SK-N-SH (cell line): Measurements from ENCODE around the gene TTLL12.

ENCODE experiments used
- CTCF ChIP-seq: fragments of 200-600 bp; sonication (generic); IDR thresholded peaks from 2 replicates; pipeline ENCODE4 v1.6.1; 2017; ENCODE audit warnings: antibody characterized with exemption, mild to moderate bottlenecking, moderate library complexity
- EP300 ChIP-seq, 2 experiments: IDR thresholded peaks; 2 replicates each; pipeline versions ENCODE4 v1.4.0 to v1.6.1; 2012; ENCODE audit warnings: borderline replicate concordance in 1 of 2, low read depth in 1 of 2, low read length in 1 of 2
- EZH2phosphoT487 ChIP-seq: fragments of 200-600 bp; sonication (generic); IDR thresholded peaks from 2 replicates; pipeline ENCODE4 v1.6.1; 2017; ENCODE audit warnings: low read depth, mixed run types, mild to moderate bottlenecking, antibody characterized with exemption, moderate library complexity, borderline replicate concordance
- FOXJ3 ChIP-seq: sonication (generic); formaldehyde crosslinking; IDR thresholded peaks from 2 replicates; pipeline ENCODE4 v1.5.1; 2020; ENCODE audit warnings: mild to moderate bottlenecking, missing genetic modification reagents
- GABPA ChIP-seq: IDR thresholded peaks from 2 replicates; pipeline ENCODE4 v1.4.0; 2012; ENCODE audit warnings: low read depth, mild to moderate bottlenecking
- JUND ChIP-seq: IDR thresholded peaks from 2 replicates; pipeline ENCODE4 v1.4.0; 2012
- NRF1 ChIP-seq: IDR thresholded peaks from 2 replicates; pipeline ENCODE4 v1.6.1; 2012; ENCODE audit warnings: low read depth, mild to moderate bottlenecking, low read length
- POLR2AphosphoS5 ChIP-seq: IDR thresholded peaks from 2 replicates; pipeline ENCODE4 v1.6.1; 2012; ENCODE audit warnings: low read depth, low read length
- RCOR1 ChIP-seq: fragments of 150-350 bp; IDR thresholded peaks from 2 replicates; pipeline ENCODE4 v1.6.1; 2017; ENCODE audit warnings: antibody characterized with exemption, low read length
- TCF12 ChIP-seq: IDR thresholded peaks from 2 replicates; pipeline ENCODE4 v1.4.0; 2012
- TF ChIP-seq, protein P1 (sequence below): IDR thresholded peaks from 2 replicates; pipeline ENCODE4; 2012

- no peak for TF ChIP-seq CTCF
- no peak for TF ChIP-seq NRF1
- TF ChIP-seq EP300 (IDR thresholded peaks at IDR 0.05; ENCODE audit: borderline replicate concordance in 1 of 2, low read depth in 1 of 2, low read length in 1 of 2): no peak
- no peak for TF ChIP-seq JUND
- TF ChIP-seq RCOR1: no peak
- TF ChIP-seq, protein P1, sequence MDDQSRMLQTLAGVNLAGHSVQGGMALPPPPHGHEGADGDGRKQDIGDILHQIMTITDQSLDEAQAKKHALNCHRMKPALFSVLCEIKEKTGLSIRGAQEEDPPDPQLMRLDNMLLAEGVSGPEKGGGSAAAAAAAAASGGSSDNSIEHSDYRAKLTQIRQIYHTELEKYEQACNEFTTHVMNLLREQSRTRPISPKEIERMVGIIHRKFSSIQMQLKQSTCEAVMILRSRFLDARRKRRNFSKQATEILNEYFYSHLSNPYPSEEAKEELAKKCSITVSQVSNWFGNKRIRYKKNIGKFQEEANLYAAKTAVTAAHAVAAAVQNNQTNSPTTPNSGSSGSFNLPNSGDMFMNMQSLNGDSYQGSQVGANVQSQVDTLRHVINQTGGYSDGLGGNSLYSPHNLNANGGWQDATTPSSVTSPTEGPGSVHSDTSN: no peak
- TF ChIP-seq EZH2phosphoT487: no peak
- TF ChIP-seq POLR2AphosphoS5: no peak
- TF ChIP-seq FOXJ3 (CRISPR knock-in tag): no peak
- no peak for TF ChIP-seq TCF12
- no peak for TF ChIP-seq GABPA
Measured at GRCh38 chr22:43153899-43154298, 33.0 kb downstream of the TTLL12 start.
